Transverse colon (tissue), 4 donors: ENCODE results near the gene IQSEC3. TPM values are rescaled to one million over a fixed set of nuclear protein-coding genes. Genes with fewer than 3 reads are reported as not detected.
"Not testable (repeated sequence)": the region's sequence is repeated elsewhere in the genome, so short reads cannot be mapped to it uniquely, and the experiment has no call there.

ENCODE experiments used
- DNase-seq: peaks from one replicate; pipeline ENCODE4 v3.0.0-alpha.2; 2019
- H3K27ac ChIP-seq, 4 donors: fragments of 200-600 bp; sonication (generic); 2 replicates each; pipeline ENCODE4 v1.5.1; 2016 to 2018; ENCODE audit warnings: inconsistent platforms in 4 of 4
- H3K27me3 ChIP-seq: fragments of 200-600 bp; sonication (generic); 2 replicates; pipeline ENCODE4 v1.5.1; 2017; ENCODE audit warnings: inconsistent platforms
- H3K36me3 ChIP-seq, 4 donors: fragments of 200-600 bp; sonication (generic); 2 replicates each; pipeline ENCODE4 v1.5.1; 2017 to 2019; ENCODE audit warnings: inconsistent platforms in 4 of 4
- H3K4me1 ChIP-seq, 4 donors: fragments of 200-600 bp; sonication (generic); 2 replicates each; pipeline ENCODE4 v1.5.1; 2017 to 2020; ENCODE audit warnings: inconsistent platforms in 4 of 4
- H3K4me3 ChIP-seq, 4 donors: fragments of 200-600 bp; sonication (generic); 1 replicate in 1 of 4; 2 replicates in 3 of 4; pipeline versions ENCODE4 v1.5.1 to v1.6.1; 2017 to 2019; ENCODE audit warnings: inconsistent platforms in 4 of 4
- H3K9me3 ChIP-seq, 2 donors: fragments of 200-600 bp; sonication (generic); 2 replicates each; pipeline ENCODE4 v1.5.1; 2017 to 2019; ENCODE audit warnings: inconsistent platforms in 2 of 2
- CTCF ChIP-seq, 5 experiments: fragments of 200-600 bp in 3 of 5; fragments of 450-650 bp in 2 of 5; sonication (generic) in 3 of 5; IDR thresholded peaks; 1 replicate in 2 of 5; 2 replicates in 3 of 5; pipeline ENCODE4 v1.5.1; 2016 to 2017; ENCODE audit warnings: antibody characterized with exemption in 5 of 5, inconsistent platforms in 3 of 5, mild to moderate bottlenecking in 2 of 5, moderate library complexity in 1 of 5
- EP300 ChIP-seq: sonication (generic); formaldehyde crosslinking; IDR thresholded peaks from one replicate; pipeline ENCODE4 v1.6.1; 2017; ENCODE audit warnings: antibody characterized with exemption, low read depth
- POLR2A ChIP-seq: fragments of 450-650 bp; IDR thresholded peaks from one replicate; pipeline ENCODE4 v1.6.1; 2016; ENCODE audit warnings: antibody characterized with exemption, mild to moderate bottlenecking, moderate library complexity
- POLR2AphosphoS5 ChIP-seq, 3 donors: sonication (generic); formaldehyde crosslinking; IDR thresholded peaks; one replicate each; pipeline ENCODE4 v1.6.1; 2016; ENCODE audit warnings: antibody characterized with exemption in 3 of 3
- WGBS, 2 donors: methylation state at CpG; one replicate each; pipeline ENCODE4 v1.1.5; 2018; ENCODE audit warnings: low coverage in 1 of 2; 5-methylcytosine and 5-hydroxymethylcytosine counted together
- in situ Hi-C, 4 donors: fragments of 200-750 bp; cut with MboI; loops; one replicate each; pipeline versions ENCODE4 v1.15.0 to v1.15.1; 2017; ENCODE audit warnings: low sequenced_read_pairs in 3 of 4, low pct_ligation_motif_present in 1 of 4, low pct_unique_long_range_greater_than_20kb in 1 of 4
- intact Hi-C: fragments of 100-400 bp; cut with DNase I; formaldehyde crosslinking; loops from one replicate; pipeline ENCODE4 v1.15.1; 2023; ENCODE audit warnings: low total_unique reads
- total RNA-seq, 4 donors: library from RNA; depleted of rRNA; stranded (reverse); fragments of >200 nt; gene quantifications; one replicate each; pipeline ENCODE4 v1.1.0, GENCODE V29; 2016

The IQSEC3 gene
- total RNA-seq, 4 donors from 2014 or later, result 0.16 to 35.4 (median 0.27) TPM; not detected in 1

GRCh38 chr12:186006-186625, 119.5 kb downstream of the IQSEC3 start:
- Histone ChIP-seq H3K27ac (no peak overlapping the region), H3K9me3 (no peaks in the 10 kb centered on the region), H3K4me1 (peaks cover 3 to 9% (median 6%) of the 10 kb centered on the region in 4 donors), H3K27me3 (no peaks in the 10 kb centered on the region), H3K36me3 (no peaks in the 10 kb centered on the region), H3K4me3 (no peak overlapping the region)
- 82% methylated on average over 11 of the region's 11 CpGs; no CpG with 5 or more reads in 1 of the 2 donors for WGBS, 2 donors
- intact Hi-C loops (no loop called here), in situ Hi-C loops (no loop called here)
- no peak for DNase-seq
- TF ChIP-seq POLR2A, result no peak
- no peak for TF ChIP-seq EP300
- TF ChIP-seq POLR2AphosphoS5 (IDR thresholded peaks at IDR 0.05), result no peak
- no peak for TF ChIP-seq CTCF (IDR thresholded peaks at IDR 0.05)

- 39 to 70% methylated on average over 2 to 46 of the region's 53 CpGs for WGBS, 2 donors
- H3K27ac ChIP-seq, DNase-seq, intact Hi-C loops, H3K27me3 ChIP-seq, H3K36me3 ChIP-seq, H3K4me1 ChIP-seq, in situ Hi-C loops, H3K9me3 ChIP-seq: not testable (repeated sequence)
- H3K4me3 ChIP-seq, result peak overlapping the region in 3 of 4 donors; percentile 19 to 44 (median 37)
Observed at GRCh38 chr12:187986-188909, 121.7 kb downstream of the IQSEC3 start.

DNA sequence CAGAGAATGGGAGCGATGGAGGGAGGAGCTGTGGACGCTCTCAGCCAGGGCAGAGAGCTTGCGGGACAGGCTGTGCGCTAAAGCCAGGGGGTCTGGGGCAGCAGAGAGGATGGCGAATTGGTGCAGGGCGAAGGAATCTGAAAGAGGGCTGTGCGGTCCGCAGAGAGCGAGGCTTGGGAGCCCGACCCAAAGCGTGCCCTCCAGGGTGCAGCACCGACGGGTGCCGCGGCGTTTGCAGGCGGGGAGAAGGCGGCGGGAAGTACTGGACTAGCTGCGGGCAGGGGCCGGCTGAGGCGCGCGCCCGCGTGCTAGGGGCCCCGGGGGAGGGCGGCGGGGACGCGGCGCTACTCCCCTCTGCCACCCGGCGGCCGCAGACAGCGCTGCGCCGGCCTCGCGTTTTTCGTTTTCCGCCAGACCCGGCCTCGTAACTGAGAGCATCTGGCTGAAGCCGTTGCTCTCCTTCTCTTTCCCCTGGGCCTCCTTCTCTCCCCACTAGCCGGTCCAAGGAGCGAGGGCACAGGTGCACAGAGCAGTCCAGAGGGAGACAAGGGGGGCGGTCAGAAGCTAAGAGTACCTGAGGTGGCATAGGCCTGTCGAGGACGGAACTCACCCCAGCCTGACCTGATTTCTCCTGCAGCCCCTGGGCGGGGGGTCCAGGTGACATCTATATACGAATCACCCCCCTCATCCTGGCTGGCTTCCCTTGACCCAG, 122.5 kb downstream of the IQSEC3 start:
- peak; percentile 59 for DNase-seq
- Histone ChIP-seq H3K36me3 (no peaks in the 10 kb centered on the region), H3K9me3 (no peaks in the 10 kb centered on the region), H3K27ac (no peak overlapping the region), H3K27me3 (peaks cover 3% of the 10 kb centered on the region), H3K4me1 (peaks cover 3 to 9% (median 6%) of the 10 kb centered on the region in 4 donors), H3K4me3 (peak overlapping the region; percentile 19 to 44 (median 28))
- intact Hi-C loops (no loop called here), in situ Hi-C loops (no loop called here)
- 8 to 28% methylated on average over 5 to 48 of the region's 52 CpGs for WGBS, 2 donors
- TF ChIP-seq EP300 (no peak), POLR2AphosphoS5 (IDR thresholded peaks at IDR 0.05) (no peak), POLR2A (no peak), CTCF (IDR thresholded peaks at IDR 0.05) (peak; percentile 41 to 81 (median 60))

DNA sequence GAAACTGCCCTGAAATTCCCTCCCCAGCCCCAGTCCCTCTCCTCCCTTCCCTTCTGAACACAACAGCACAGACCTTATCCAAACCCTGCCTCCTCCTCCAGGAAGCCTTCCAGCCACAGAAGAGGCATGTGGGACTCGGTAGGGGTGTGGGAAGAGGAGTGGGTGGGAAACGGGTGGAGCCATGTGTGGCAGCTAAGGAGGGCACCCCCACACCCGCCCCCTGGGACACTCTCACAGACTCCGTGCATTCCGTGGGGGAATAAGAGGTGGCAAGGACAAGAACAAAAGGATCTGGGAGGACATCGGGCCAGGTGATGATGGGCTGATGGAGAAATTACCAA, 123.0 kb downstream of the IQSEC3 start:
- no peaks in the 10 kb centered on the region for H3K9me3 ChIP-seq
- no peak overlapping the region for H3K4me3 ChIP-seq
- in situ Hi-C loops, result no loop called here
- H3K36me3 ChIP-seq, result no peaks in the 10 kb centered on the region
- no peak overlapping the region for H3K27ac ChIP-seq
- TF ChIP-seq CTCF (IDR thresholded peaks at IDR 0.05) (no peak), EP300 (no peak), POLR2AphosphoS5 (IDR thresholded peaks at IDR 0.05) (no peak), POLR2A (no peak)
- 71 to 76% methylated on average over 6 of the region's 6 CpGs for WGBS, 2 donors
- intact Hi-C loops, result no loop called here
- peaks cover 3 to 9% (median 6%) of the 10 kb centered on the region in 4 donors for H3K4me1 ChIP-seq
- no peak for DNase-seq
- peaks cover 3% of the 10 kb centered on the region for H3K27me3 ChIP-seq
